Measurements from ENCODE around the gene PAX4. TPM values are rescaled to one million over a fixed set of nuclear protein-coding genes. Genes with fewer than 3 reads are reported as not detected.

The PAX4 gene
- total RNA-seq, 1 experiment from 2014 or later = not detected

- Histone ChIP-seq H4K5ac (ENCODE audit: insufficient read length, low read depth, low read length) (no peak overlapping the region), H3K14ac (ENCODE audit: insufficient read depth, low read length) (no peak overlapping the region), H3K56ac (ENCODE audit: insufficient read length, low read depth, low read length) (no peak overlapping the region), H2AFZ (ENCODE audit: low read length) (no peak overlapping the region), H2AK5ac (ENCODE audit: insufficient read length, low read length) (no peak overlapping the region), H4K8ac (replicated peaks; ENCODE audit: insufficient read length, low read depth, low read length) (no peak overlapping the region), H3K9me3 (ENCODE audit: control insufficient read depth, low read depth, low read length) (no peaks in the 10 kb centered on the region), H4K91ac (ENCODE audit: insufficient read length, low read depth, low read length) (no peak overlapping the region), H3K27ac (ENCODE audit: insufficient read length, low read depth, low read length) (no peak overlapping the region), H3K79me1 (ENCODE audit: insufficient read depth, low read depth, low read length, poor library complexity, severe bottlenecking) (no peaks in the 10 kb centered on the region), H3K23me2 (ENCODE audit: insufficient read length, low read depth, low read length, poor library complexity, severe bottlenecking) (peaks cover 16% of the 10 kb centered on the region), H3K79me2 (ENCODE audit: insufficient read depth, low read length) (no peaks in the 10 kb centered on the region), H2BK20ac (ENCODE audit: low read depth, low read length, poor library complexity, severe bottlenecking) (no peak overlapping the region), H3K9ac (ENCODE audit: extremely low read depth, insufficient read length, low read length) (no peak overlapping the region), H2BK15ac (ENCODE audit: low read depth, low read length) (no peak overlapping the region), H2BK120ac (ENCODE audit: low read depth, low read length, poor library complexity, severe bottlenecking) (no peak overlapping the region), H3K23ac (ENCODE audit: insufficient read length, low read depth, low read length) (no peak overlapping the region), H4K20me1 (ENCODE audit: control insufficient read depth, insufficient read depth, insufficient read length) (no peaks in the 10 kb centered on the region), H3K18ac (ENCODE audit: insufficient read length, low read depth, low read length) (no peak overlapping the region), H3T11ph (ENCODE audit: low read length) (no peak overlapping the region), H2BK12ac (ENCODE audit: insufficient read length, low read depth, low read length) (no peak overlapping the region), H3K4me1 (ENCODE audit: insufficient read depth, low read length) (no peaks in the 10 kb centered on the region), H2BK5ac (ENCODE audit: insufficient read length, low read length) (no peak overlapping the region), H3K4me2 (ENCODE audit: insufficient read depth, insufficient read length, low read length) (no peak overlapping the region), H3K27me3 (ENCODE audit: insufficient read depth, low read length) (peaks cover 19% of the 10 kb centered on the region), H3K4ac (ENCODE audit: low read depth, low read length) (no peak overlapping the region)
- DNase-seq = no peak
- no peak overlapping the region for H3K4me3 Mint-ChIP-seq
- H3K27ac Mint-ChIP-seq = no peak overlapping the region
- H3K4me1 Mint-ChIP-seq = peaks cover 20% of the 10 kb centered on the region in 2 experiments
- no peaks in the 10 kb centered on the region; a peak in 1 of 7 replicates for H3K36me3 Mint-ChIP-seq (ENCODE audit: insufficient read depth in 1 of 3, low read depth in 3 of 3)
- peaks cover 0 to 6% of the 10 kb centered on the region in 2 experiments; a peak in 2 of 5 replicates for H3K9me3 Mint-ChIP-seq
- peaks cover 91% of the 10 kb centered on the region for H3K27me3 Mint-ChIP-seq (ENCODE audit: low read depth)
- no peak for TF ChIP-seq CTCF (conservative IDR thresholded peaks at IDR 0.05)
- no CpG with 5 or more reads among the region's 5 CpGs for WGBS (ENCODE audit: extremely low coverage, insufficient read length, low lambda C conversion rate)
These were observed 1.2 kb downstream of the PAX4 start for GRCh38 chr7:127616724-127617123.
